Measurements from ENCODE around the gene ZNF530.

GRCh38 chr19:57633832-57634131 lies 34.1 kb downstream of the ZNF530 start:
- TF ChIP-seq CTCF (conservative IDR thresholded peaks at IDR 0.05) (no peak), ZFX (IDR thresholded peaks at IDR 0.05) (no peak)
